Activated effector memory CD4-positive, alpha-beta T cell treated with Interleukin-2 at 50 U/mL for 16 hours (primary cell): ENCODE data around the gene VPS29.
A peak's percentile ranks its signal among the peaks of the same experiment; 100 is the strongest.
"Not testable (repeated sequence)": the region's sequence is repeated elsewhere in the genome, so short reads cannot be mapped to it uniquely, and the experiment has no call there.

Source experiments
- DNase-seq: peaks from one replicate; pipeline ENCODE4 v3.0.0-alpha.2; 2020

Gene VPS29

DNA sequence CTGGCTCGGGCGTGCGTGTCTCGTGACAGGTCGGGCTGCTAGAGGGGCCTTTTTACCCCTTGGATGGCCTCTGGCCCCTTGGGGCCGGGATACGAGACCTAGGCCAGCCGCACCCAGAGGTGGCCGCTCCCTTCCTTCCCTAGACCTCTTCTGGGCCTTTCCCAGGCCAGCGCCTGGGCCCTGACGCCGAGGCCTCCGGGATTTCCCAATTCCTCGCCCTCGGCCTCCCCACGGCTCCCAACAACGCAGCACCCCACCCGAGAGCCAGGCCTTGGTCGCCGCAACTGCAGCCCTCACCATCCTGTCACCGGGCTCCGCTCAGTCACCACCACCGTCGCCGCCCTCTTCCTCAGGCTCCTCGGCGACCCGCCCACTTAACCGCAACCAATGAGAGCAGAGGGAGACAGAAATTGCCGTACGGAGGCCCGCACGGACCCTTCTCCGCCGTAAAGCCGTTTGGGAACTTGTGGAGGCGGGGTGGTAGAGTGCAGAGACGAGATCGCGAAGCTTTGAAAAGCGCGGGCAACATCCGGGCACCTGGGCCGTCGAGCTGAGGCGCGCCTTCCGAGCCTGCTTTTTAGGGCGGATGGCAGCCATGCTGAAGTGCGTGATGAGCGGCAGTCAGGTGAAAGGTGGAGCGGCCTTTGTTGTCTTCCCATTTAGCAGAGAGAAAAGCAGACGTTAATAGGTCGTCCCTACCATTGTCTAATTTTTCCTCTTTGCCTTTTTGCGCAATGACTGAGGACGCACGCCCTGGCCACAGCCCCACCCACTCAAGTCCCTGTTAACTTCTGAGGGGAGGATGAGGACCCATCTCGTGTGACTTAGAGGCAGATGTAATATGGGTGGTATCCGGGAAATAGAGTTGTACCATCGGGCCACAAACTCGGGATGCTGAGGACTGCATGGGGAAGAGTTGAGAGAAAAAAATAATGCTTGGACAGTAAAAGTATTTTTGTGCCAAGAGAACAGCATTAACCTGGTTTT, at the start of gene VPS29, which contains the start of gene RAD9B:
Gene VPS29 (minus strand): TSS at position 360 of the 987 bp plus-strand sequence. CDS start 60 bp downstream, at position 300.
Gene RAD9B (plus strand): TSS at position 580 of the 987 bp plus-strand sequence. CDS start 7 bp downstream, at position 587.
- peak; percentile 99 for DNase-seq

- DNase-seq: no peak
These were observed 49.1 kb upstream of the VPS29 start for GRCh38 chr12:110550981-110551380.

GRCh38 chr12:110549716-110550115, 47.8 kb upstream of the VPS29 start:
- DNase-seq: no peak

GRCh38 chr12:110548678-110549077, 46.8 kb upstream of the VPS29 start:
- DNase-seq: no peak

- DNase-seq: no peak
These were observed 45.2 kb upstream of the VPS29 start for GRCh38 chr12:110547090-110547489.

DNA sequence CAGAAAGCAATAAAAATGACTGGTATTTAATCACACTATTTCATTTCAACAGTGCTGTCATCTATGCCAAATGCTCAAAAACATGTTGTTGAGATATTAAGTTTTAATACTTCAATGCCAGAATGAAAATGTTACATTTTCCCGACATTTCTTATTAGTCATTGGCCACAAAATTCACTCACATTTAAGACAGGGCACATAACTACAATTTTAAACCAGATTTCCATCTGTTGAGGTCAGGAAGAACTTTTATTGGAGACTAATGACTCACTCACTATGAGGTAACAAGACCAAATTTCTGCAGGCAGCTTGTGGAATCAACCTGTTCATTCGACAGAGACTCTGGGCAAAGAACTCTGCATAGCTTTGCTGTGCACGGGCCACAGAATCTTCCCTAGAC, 44.4 kb upstream of the VPS29 start:
- DNase-seq: no peak

DNA sequence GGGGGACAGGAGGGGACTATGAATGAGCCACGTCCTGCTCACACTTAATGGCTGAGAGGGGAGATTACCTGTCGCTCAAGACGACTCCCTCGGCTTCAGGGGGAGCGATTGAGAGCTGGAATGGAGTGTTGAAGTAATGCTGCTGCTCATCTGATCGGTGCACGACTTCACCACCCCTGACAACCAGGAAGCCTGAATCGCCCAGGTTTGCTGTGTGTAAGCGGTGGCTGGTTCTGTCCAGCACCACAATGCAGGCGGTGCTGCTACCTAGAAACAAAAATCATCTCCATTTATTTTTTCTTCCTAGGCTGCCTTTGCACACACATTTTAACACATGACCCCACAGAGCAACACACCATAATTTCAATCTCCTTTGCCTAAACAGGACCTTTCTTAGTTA, 43.9 kb upstream of the VPS29 start:
- no peak for DNase-seq

GRCh38 chr12:110545259-110545658, 43.3 kb upstream of the VPS29 start:
- not testable (repeated sequence) for DNase-seq

DNA sequence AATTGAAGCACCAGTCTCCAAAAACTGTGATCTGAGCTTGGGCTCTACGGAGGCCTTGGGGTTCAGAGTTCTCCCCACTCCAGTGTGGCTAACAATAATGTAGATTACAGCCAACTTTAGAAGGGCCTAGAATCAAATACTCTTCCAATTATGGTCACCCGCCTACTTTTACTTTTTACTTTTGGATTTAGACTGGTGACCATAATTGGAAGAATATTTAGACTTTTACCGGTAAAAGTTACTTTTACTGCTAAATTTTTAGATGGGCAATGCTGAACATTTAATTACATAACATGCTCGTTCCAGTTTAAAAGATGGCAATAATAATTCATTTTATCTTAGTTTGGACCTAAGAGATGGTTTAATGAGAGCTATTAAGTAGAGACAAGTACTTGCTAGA, 42.1 kb upstream of the VPS29 start:
- no peak for DNase-seq

- no peak for DNase-seq
These were observed 41.5 kb upstream of the VPS29 start for GRCh38 chr12:110543252-110543959.

- no peak for DNase-seq
These were observed 38.1 kb upstream of the VPS29 start for GRCh38 chr12:110540048-110540447.

DNA sequence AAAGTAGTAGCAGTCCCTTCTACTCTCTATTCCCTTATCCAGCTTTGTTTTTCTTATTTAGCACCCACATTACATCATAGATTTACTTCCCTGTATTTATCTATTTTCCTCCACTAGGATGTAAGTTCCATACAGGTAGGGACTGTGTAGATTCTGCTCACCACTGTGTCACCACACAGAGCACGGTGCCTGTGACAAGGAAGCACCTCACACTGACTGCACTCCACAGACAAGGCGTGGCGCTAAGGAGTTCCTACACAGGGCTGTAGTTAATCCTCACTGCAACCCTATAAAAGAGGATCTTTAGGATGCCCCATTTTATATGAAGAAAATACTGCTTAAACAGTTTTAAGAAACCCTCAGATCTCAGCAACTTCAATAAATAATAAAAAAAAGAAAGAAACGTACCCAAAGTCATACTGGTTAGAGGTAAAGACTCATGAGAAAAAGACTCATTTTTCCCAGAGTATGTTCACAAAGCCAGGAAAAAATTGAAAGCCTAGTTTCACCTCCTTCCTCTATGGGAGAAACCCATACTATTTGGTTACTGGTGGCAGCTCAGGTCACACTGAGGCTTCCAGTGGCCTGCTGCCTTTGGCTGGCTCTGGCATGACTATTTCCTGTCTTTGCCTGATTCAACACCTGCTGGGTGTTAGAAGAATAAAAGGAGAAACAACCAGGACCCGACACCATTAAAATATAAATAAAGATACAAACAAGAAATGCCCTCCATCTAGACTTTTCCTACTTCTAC, 37.1 kb upstream of the VPS29 start:
- no peak for DNase-seq

DNA sequence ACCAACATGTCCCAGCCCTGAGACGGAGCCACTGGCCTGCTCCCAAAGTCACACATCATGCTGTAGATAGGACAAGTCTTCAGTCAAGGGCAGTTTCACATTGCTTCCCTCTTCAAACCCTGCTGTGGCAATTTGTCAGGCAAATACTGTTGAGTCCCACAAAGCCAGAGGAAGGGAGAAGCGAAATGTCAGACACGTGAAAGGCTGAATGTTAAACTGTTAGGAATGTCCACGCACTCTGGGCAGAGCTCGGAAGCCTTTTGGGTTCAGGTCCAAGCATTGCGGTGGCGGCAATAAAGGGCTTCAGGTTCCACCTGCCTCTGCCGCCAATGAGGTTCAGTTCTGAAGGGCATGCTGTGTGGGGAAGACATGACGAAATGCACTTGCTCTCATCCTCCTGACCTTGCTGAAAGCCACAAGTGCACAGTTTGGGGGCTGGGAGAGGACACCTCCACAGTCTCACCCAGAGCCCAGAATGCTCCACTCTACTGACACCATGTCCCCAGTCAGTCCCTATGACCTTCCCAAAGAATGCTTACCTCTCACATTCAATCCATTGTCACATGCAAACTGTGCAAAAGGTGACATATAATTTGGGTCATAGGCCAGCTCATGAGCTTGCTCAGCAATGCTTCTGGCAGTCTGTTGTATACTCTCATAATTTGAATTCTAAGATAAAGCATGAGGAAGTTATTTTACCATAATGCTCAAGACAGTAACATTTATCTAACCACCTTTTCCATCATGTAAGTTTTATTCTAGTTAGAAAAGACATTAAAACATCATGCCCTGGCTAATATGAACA, 35.9 kb upstream of the VPS29 start:
- no peak for DNase-seq

DNA sequence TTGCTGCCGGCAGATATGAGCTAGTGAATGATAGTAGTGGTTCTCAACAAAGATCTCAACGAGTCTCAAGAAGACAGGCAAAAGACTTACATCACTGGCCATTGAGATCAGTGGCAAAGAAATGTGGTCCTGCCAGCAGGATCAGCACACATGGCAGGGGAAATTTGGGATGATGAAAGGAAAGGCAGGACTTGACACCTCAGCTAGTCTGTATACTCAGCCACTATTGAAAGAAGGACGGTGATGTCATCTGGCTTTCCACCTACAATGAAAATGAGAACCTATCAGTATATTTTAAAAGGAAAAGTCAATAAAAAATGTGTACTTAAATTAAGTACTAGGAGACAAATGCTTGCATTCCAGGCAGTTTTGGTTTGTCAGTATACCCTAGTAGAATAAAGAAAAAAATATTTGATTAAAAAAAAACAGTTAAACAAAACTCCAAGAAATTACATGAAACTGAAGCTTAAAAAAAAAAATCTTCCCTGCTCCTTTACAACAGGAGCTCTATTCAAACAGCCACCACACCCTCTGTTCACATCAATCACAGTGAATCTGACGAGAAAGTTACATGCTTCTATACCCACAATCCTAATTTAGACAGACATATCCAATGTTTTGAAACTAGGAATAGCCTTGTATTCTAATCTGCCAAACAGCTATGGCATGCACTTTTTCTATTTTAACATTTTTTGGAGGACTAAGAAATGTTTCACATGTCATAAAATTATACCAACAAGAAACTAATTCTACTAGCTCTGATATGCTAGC, 35.1 kb upstream of the VPS29 start:
- no peak for DNase-seq

DNA sequence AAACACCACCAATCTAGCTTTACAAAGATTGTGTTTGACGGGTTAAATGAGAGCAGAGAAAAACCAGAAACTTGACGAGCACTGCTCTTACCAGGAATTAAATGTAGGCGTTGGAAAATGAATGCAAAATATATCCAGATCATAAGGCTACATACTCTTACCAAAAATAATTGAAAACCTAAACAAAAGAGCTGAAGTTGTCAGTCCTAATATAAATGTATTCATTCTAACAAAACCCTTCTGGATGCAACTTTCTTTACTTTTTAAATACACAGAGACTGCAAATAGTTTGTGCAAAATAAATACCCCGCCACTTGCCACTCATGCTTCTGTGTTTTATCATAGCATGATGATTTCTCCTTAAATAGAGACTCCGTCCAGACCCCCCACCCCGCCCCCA, 32.9 kb upstream of the VPS29 start:
- DNase-seq: no peak

DNA sequence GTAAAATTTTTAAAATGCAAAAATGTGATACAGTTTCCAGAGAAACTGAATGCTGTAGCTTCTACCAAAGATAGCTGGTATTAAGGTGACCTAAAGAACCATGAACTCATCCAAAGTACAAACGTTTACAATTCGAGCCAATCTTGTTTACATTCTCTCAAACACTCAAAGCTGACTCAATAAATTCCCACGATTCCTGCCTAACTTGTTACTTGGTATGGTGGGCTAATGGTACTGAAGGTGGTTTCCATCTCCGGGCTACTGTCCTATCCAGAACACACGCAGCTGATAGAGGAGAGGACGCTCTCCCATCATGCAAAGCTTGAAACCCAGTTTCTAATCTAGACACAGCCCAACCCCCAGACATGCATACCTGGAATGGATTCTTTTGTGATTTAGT, 31.7 kb upstream of the VPS29 start:
- DNase-seq: no peak

DNA sequence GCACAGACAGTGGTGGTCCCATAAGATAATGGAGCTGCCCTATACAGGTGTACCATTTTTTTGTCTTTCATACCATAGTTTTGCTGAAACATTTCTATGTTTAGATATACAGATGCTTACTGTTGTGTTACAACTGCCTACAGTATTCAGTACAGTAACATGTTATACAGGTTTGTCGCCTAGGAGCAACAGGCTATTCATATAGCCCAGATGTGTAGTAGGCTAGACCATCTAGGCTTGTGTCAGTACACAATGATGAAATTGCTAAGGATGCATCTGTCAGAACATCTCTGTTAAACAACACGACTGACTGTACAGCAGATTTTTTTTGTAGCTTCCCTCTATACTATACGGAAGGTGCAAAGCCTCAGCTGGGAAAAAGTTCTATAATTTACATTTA, 30.7 kb upstream of the VPS29 start:
- no peak for DNase-seq

DNA sequence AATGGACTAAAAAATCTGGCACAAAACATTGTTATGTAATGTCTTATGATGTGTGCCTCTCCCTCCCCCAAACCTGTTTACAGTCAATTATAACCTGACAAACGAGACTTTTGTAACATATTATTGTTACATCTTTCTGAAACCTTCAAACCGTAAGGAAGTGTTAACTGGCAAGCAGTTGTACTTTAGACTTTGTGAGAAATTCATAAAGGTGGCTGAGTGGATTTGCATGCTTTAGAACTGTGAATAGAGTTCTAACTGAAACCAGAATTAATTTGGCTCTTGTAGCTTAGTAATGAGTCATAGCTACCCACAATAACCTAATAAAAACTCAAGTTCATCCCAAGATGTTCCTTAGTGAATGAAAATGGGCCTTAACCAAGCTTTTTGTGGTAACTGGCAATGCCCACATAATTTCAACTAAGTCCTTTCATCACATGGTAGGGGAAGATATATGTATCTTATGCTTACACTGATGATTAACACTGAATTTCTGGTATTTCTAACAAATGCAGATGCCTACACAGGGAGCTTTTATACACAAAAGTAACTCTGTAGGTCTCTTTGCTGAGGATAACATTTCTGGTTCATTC, 29.9 kb upstream of the VPS29 start:
- DNase-seq: no peak

GRCh38 chr12:110530511-110530910, 28.6 kb upstream of the VPS29 start:
- DNase-seq: no peak

GRCh38 chr12:110528277-110528839, 26.4 kb upstream of the VPS29 start:
- DNase-seq: no peak
